Measurements from ENCODE around the gene MMP11.

DNA sequence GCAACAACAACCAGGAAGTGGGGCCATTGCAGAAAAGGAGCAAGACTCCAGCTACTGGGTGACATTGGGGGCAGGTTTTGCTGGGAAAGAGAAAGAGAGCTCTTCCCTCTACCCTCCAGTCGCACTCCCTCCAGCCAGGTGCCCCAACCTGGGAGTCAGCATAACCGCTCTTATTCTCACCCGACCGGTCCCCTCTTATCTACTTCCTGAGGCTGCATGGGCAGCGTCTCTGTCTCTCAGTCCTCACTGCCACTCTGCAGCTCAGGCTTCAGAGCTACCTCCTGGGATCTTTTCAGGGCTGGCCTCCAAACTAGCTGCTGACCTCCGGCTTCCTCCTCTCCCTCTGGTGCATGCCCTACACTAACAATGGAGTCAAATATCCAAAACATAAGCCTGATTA lies 26.9 kb upstream of the MMP11 start:
- no peak for TF ChIP-seq POLR2A (IDR thresholded peaks at IDR 0.05)
- TF ChIP-seq, protein P1, sequence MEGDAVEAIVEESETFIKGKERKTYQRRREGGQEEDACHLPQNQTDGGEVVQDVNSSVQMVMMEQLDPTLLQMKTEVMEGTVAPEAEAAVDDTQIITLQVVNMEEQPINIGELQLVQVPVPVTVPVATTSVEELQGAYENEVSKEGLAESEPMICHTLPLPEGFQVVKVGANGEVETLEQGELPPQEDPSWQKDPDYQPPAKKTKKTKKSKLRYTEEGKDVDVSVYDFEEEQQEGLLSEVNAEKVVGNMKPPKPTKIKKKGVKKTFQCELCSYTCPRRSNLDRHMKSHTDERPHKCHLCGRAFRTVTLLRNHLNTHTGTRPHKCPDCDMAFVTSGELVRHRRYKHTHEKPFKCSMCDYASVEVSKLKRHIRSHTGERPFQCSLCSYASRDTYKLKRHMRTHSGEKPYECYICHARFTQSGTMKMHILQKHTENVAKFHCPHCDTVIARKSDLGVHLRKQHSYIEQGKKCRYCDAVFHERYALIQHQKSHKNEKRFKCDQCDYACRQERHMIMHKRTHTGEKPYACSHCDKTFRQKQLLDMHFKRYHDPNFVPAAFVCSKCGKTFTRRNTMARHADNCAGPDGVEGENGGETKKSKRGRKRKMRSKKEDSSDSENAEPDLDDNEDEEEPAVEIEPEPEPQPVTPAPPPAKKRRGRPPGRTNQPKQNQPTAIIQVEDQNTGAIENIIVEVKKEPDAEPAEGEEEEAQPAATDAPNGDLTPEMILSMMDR (IDR thresholded peaks at IDR 0.05), result no peak
- TF ChIP-seq EP300 (IDR thresholded peaks at IDR 0.05), result no peak
